Raji (cell line): ENCODE results near the gene HESX1.

Experiments
- POLR2A ChIP-seq: IDR thresholded peaks from 2 replicates; pipeline ENCODE4 v1.6.1; 2011; ENCODE audit warnings: low read depth, low read length, control low read depth; ENCODE audit not compliant: insufficient read depth

The HESX1 gene

DNA sequence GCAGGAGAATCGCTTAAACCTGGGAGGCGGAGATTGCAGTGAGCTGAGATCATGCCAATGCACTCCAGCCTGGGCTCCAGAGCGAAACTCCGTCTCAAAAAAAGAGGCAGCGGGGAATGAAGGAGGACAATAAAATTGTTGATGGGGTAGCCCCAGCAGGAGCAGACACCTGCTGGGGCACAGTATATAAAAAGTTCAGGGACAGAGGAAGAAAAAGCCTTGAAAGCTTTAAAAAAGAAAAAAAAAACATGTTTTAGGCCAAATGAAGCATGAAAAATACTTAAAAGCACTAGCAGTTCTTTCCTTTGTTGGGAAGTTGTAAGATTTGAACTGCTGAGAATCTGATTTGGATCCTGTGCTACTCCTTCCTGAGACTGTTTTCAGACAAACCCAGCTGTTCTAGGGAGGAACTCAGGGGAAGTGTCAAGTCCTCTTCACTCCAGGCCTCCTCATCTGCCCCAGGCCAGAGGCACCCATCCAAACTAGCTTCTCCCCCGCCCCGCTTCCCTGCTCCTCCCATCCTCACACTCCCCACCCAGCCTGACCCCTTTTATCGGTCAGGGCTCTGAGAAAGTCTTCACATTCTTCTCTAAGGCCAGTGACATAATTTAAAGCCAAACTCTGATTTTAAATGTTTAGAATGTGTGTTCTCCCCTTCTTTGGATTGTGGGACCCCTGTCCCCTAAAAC is 39.6 kb downstream of the HESX1 start:
- no peak for TF ChIP-seq POLR2A

DNA sequence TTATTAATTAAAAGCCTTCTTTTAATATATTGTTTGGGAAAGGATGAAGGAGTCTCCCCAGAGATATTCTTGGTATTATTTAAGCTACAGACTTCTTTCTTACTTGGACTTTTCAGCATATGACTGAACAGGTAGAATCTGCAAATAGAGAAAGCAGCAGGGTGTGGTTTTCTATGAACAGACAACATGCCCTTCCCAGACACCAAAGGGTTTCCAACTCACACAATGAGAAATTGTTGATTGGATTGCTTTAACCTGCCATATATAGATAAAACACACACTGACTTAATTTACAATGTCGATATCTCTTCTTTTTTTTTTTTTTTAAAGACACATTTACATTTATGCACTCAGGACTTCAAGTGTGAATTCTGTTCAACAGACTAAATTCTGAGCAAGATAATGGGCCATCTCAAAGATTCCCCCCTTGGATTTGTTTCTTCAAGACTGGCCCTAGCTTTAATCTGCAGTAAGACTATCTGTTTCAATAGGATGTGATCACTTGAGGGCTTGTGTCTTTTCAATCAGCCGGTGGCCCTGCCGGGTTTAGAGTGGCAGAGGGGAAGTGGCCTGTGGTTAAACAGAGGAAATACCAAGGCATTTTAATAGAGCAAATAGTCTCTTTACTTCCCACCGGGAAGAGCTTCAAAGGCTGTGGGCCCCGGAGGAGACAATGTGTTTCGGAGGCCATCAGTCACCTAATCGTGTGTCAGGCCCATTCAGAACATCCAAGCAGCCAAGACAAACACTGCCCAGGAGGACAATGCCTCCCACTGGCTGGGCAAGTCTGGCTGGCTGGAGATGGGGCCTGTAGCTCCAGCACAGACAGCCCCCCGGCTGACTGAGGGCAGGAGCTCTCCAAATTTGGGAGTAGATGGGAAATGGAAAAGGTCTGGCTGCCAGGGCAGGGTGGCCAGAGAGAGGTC is 40.7 kb downstream of the HESX1 start:
- no peak for TF ChIP-seq POLR2A

DNA sequence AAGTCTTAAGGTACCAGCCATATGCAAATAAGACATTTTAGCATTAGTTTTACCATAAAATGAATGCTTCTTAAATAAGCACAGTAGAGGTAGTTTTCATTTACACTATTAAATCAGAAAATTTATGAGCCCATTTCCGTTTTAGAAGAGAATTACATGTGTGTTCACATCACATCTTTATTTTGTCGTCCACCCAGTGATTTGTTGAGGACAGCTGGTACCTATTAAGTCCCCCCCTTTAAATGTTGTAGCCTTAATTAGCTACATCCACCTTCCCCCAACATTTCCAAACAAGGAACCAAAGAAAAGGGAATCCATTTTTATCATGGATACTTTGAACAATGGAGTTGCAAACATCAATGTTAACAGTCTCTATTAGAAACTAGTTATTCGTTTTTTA is 41.5 kb downstream of the HESX1 start:
- TF ChIP-seq POLR2A, result no peak

- TF ChIP-seq POLR2A, result no peak
Measured at GRCh38 chr3:57157545-57157944, 42.2 kb downstream of the HESX1 start.

- TF ChIP-seq POLR2A, result no peak
Measured at GRCh38 chr3:57155310-57155643, 44.5 kb downstream of the HESX1 start.

GRCh38 chr3:57154470-57155309 is 45.1 kb downstream of the HESX1 start:
- TF ChIP-seq POLR2A, result no peak

- no peak for TF ChIP-seq POLR2A
Measured at GRCh38 chr3:57152151-57153143, 47.3 kb downstream of the HESX1 start.

- TF ChIP-seq POLR2A, result no peak
Measured at GRCh38 chr3:57151749-57152148, 48.0 kb downstream of the HESX1 start.

- no peak for TF ChIP-seq POLR2A
Measured at GRCh38 chr3:57151021-57151449, 48.7 kb downstream of the HESX1 start.

DNA sequence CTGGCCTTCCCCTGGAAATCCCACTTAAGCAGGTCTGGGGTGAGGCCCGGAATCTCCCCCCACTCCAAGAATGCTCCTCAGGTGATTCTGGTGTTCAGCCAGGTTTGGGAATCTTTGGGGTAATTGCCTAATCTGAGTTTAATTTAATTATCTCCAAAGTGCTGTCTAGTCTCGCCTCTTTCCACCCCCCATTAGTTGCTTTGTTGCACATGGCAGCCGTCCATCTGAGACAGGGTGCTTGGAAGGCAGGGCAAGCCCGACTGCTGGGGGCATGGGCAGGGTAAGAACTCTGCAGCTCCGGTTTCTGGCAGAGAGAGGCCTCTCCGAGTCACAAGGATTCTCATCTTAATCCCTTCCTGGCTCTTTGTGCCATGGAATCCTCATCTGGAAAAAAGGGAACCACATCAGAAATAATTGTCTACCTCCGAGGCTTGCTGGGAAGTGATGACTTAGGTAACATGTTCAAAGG is 49.6 kb downstream of the HESX1 start:
- TF ChIP-seq POLR2A, result no peak
